HUES48 (cell line): Measurements from ENCODE around the gene INAFM1.
"Not testable (repeated sequence)": the region's sequence is repeated elsewhere in the genome, so short reads cannot be mapped to it uniquely, and the experiment has no call there.

Experiments used
- H3K27ac ChIP-seq: one replicate; pipeline ENCODE4 v1.7.0; 2013; ENCODE audit warnings: low read depth, low read length, inconsistent platforms
- H3K27me3 ChIP-seq: 2 replicates; pipeline ENCODE4 v1.6.1; 2013; ENCODE audit warnings: mild to moderate bottlenecking, low read length; ENCODE audit not compliant: control insufficient read depth, insufficient read depth
- H3K36me3 ChIP-seq: 2 replicates; pipeline ENCODE4 v1.6.1; 2013; ENCODE audit warnings: low read length; ENCODE audit not compliant: control insufficient read depth, insufficient read depth
- H3K4me1 ChIP-seq: 2 replicates; pipeline ENCODE4 v1.6.1; 2013; ENCODE audit warnings: mild to moderate bottlenecking, low read length; ENCODE audit not compliant: control insufficient read depth, insufficient read depth
- H3K4me3 ChIP-seq: 2 replicates; pipeline ENCODE4 v1.5.1; 2013; ENCODE audit warnings: mild to moderate bottlenecking, low read depth, low read length
- H3K9ac ChIP-seq: 2 replicates; pipeline ENCODE4 v1.6.1; 2013; ENCODE audit warnings: mild to moderate bottlenecking, low read depth, low read length, moderate library complexity
- H3K9me3 ChIP-seq: 2 replicates; pipeline ENCODE4 v1.6.1; 2013; ENCODE audit warnings: low read length; ENCODE audit not compliant: control insufficient read depth, insufficient read depth

The INAFM1 gene

DNA sequence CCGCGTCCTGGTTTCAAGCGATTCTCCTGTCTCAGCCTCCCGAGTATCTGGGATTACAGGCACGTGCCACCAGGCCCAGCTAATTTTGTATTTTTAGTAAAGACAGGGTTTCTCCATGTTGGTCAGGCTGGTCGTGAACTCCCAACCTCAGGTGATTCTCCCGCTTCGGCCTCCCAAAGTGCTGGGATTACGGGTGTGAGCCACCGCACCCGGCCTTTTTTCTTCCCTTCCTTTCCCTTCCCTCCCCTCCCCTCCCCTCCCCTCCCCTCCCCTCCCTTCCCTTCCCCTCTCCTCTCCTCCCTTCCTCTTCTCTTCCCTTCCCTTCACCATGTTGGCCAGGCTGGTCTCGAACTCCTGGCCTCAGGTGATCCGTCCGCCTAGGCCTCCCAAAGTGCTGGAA, 26.2 kb downstream of the INAFM1 start:
- not testable (repeated sequence) for H3K27ac ChIP-seq, H3K4me1 ChIP-seq, H3K27me3 ChIP-seq

DNA sequence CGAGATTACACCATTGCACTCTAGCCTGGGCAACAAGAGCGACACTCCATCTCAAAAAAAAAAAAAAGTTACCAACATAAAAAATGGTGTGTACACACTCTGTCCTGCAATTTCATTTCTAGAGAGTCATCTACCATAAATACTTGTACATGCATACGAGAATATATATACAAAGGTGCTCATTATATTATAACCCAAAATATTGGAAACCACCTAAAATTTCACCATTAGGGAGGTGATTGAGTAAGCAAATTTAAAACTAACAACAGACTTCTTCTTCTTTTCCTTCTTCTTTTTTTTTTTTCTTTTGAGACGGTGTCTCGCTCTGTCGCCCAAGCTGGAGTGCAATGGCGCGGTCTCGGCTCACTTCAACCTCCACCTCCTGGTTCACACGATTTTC, 27.6 kb downstream of the INAFM1 start:
- Histone ChIP-seq H3K27me3 (no peaks in the 10 kb centered on the region), H3K4me3 (no peak overlapping the region), H3K9me3 (no peaks in the 10 kb centered on the region), H3K4me1 (no peaks in the 10 kb centered on the region), H3K9ac (no peak overlapping the region), H3K27ac (no peak overlapping the region), H3K36me3 (no peaks in the 10 kb centered on the region)

More for the DNA sequence above, 26.2 kb downstream of the INAFM1 start:
- H3K36me3 ChIP-seq, H3K9me3 ChIP-seq, H3K9ac ChIP-seq, H3K4me3 ChIP-seq: not testable (repeated sequence)

DNA sequence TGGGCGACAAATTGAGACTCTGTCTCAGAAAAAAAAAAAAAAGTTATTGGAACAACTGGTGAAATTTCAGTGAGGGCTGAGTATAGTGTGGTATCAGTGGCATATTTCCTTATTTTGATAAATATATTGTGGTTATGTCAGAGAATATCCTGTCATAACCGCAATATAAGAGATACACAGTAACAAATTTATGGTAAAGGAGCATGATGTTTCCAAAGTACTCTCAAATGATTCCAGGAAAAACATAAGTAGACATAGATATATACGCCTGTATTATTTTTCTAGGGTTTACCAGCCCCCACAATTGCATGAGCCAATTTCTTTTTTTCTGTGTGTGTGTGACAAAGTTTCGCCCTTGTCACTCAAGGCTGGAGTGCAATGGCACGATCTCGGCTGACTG, 29.3 kb downstream of the INAFM1 start:
- Histone ChIP-seq H3K9ac (no peak overlapping the region), H3K27ac (no peak overlapping the region), H3K4me3 (no peak overlapping the region), H3K9me3 (no peaks in the 10 kb centered on the region), H3K36me3 (no peaks in the 10 kb centered on the region), H3K4me1 (no peaks in the 10 kb centered on the region), H3K27me3 (no peaks in the 10 kb centered on the region)

DNA sequence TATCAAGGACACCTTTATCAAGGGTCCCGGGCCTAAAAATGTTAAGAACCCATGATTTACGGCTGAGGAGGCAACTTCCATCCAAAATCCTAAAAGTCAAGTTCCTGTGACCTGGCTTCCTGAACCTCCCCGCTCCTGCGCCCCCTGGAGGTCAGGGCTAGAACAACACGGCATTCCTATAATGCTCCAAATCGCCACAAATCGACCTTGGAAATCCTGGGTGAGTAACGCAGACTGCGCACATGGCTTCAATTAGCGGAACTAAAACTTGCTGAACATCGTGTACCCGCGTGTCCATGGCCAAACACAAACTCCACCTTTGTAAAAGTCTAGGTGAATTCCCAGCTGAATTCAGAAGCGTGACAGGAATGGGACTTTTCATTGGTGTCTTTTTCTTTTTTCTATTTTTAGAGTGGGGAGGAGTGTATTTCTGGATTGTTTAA, 30.6 kb downstream of the INAFM1 start:
- Histone ChIP-seq H3K36me3 (no peaks in the 10 kb centered on the region), H3K4me1 (no peaks in the 10 kb centered on the region), H3K4me3 (no peak overlapping the region), H3K9ac (no peak overlapping the region), H3K9me3 (no peaks in the 10 kb centered on the region), H3K27ac (no peak overlapping the region), H3K27me3 (no peaks in the 10 kb centered on the region)

DNA sequence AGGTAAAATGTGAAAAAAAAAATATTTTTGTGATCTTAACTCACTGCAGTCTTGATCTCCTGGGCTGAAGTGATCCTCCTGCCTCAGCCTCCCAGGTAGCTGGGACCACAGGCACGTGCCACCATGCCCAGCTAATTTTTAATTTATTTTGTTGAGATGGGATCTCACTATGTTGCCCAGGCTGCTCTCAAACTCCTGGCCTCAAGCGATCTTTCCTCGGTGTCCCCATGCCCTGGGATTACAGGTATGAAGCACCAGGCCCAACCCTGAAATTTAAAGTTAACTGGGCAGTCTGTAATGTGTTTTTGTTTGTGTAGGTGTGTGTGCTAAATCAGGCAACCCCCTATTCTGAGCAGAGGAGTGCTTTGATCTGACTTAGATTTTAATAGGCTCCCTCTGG, 31.6 kb downstream of the INAFM1 start:
- Histone ChIP-seq H3K4me1 (no peaks in the 10 kb centered on the region), H3K9ac (no peak overlapping the region), H3K9me3 (no peaks in the 10 kb centered on the region), H3K36me3 (no peaks in the 10 kb centered on the region), H3K4me3 (no peak overlapping the region), H3K27me3 (no peaks in the 10 kb centered on the region), H3K27ac (no peak overlapping the region)

DNA sequence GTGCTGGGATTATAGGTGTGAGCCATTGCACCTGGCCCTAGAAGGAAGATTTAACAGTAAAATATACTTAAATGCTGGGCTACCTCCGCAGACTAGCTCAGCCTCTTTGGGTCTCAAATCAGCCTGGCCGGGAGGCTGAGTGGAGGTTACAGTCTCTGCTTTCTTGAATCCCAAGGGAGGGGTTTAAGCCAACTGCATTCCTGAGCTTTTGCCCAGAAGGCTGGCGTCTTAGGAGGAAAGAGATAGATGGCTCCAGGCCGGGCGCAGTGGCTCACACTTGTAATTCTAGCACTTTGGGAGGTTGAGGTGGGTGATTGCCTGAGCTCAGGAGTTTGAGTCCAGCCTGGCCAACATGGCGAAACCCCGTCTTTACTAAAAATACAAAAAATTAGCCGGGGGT, 34.4 kb downstream of the INAFM1 start:
- no peak overlapping the region for H3K27ac ChIP-seq
- no peaks in the 10 kb centered on the region for H3K4me1 ChIP-seq
- H3K9ac ChIP-seq, result no peak overlapping the region
- no peaks in the 10 kb centered on the region for H3K9me3 ChIP-seq
- no peak overlapping the region for H3K4me3 ChIP-seq
- no peaks in the 10 kb centered on the region for H3K36me3 ChIP-seq
- no peaks in the 10 kb centered on the region for H3K27me3 ChIP-seq

DNA sequence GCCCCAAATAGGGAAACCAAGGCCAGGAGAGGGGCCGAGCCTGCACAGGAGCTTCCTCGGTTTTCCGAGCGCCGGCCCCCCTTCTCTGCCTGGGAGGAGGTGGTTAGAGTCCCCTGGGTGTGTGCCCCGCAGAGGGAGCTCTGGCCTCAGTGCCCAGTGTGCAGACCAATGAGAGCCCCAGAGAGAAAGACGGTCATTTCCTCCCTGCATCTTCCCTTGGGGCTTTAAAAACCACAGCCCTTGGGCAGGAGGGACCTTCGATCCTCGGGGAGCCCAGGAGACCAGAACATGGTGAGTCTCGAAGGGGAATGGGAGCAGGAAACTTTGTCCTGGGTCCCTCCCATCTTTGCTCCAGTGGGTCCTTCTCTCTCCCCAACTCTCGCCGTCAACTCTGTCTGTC, 34.9 kb downstream of the INAFM1 start, which contains the start of gene C5AR1:
Gene C5AR1 (plus strand): TSS at position 254 of the 400 bp plus-strand sequence. CDS start 35 bp downstream, at position 289.
- no peaks in the 10 kb centered on the region for H3K4me1 ChIP-seq
- H3K27ac ChIP-seq, result no peak within 1 kb of the TSS
- H3K9ac ChIP-seq, result no peak within 1 kb of the TSS
- H3K4me3 ChIP-seq, result no peak within 1 kb of the TSS
- H3K9me3 ChIP-seq, result no peaks in the 10 kb centered on the region
- no peaks in the 10 kb centered on the region for H3K36me3 ChIP-seq
- no peaks in the 10 kb centered on the region for H3K27me3 ChIP-seq

DNA sequence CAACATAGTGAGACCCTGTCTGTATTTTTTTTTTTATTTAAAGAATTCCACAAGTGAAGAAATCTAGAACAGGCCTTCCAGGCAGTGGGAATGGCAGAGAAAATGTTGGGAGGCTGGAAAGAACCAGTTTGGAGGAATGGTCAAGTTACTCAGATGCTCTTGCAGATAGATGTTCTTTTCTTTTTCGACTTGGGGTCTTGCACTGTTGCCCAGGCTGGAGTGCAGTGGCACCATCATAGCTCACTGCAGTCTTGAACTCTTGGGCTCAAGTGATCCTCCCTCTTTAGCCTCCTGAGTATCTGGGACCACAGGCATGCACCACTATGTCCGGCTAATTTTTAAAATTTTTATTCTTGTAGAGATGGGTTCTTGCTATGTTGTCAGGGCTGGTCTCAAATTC, 35.6 kb downstream of the INAFM1 start:
- Histone ChIP-seq H3K9me3 (no peaks in the 10 kb centered on the region), H3K4me3 (no peak overlapping the region), H3K27ac (no peak overlapping the region), H3K4me1 (no peaks in the 10 kb centered on the region), H3K27me3 (no peaks in the 10 kb centered on the region), H3K36me3 (no peaks in the 10 kb centered on the region), H3K9ac (no peak overlapping the region)

DNA sequence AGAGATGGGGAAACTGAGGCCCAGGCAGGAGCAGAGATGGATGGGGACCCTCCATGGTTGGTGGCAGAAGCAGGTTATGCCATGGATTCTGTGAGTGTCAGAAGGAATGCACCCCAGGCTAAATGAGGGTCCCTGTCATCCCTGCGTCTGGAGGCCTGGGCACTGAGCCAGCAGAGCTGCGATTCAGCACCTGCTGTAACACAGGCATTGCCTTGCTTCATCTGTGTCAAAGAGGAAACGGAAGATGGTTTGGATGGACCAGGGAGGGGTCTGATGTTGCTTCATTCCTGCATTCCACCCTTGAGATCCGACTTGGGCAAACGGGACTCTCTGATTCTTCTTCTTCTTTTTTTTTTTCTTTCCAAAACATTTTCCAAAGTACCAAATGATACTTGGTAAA, 36.1 kb downstream of the INAFM1 start:
- Histone ChIP-seq H3K9ac (no peak overlapping the region), H3K4me3 (no peak overlapping the region), H3K9me3 (no peaks in the 10 kb centered on the region), H3K27ac (no peak overlapping the region), H3K36me3 (no peaks in the 10 kb centered on the region), H3K27me3 (no peaks in the 10 kb centered on the region), H3K4me1 (no peaks in the 10 kb centered on the region)

DNA sequence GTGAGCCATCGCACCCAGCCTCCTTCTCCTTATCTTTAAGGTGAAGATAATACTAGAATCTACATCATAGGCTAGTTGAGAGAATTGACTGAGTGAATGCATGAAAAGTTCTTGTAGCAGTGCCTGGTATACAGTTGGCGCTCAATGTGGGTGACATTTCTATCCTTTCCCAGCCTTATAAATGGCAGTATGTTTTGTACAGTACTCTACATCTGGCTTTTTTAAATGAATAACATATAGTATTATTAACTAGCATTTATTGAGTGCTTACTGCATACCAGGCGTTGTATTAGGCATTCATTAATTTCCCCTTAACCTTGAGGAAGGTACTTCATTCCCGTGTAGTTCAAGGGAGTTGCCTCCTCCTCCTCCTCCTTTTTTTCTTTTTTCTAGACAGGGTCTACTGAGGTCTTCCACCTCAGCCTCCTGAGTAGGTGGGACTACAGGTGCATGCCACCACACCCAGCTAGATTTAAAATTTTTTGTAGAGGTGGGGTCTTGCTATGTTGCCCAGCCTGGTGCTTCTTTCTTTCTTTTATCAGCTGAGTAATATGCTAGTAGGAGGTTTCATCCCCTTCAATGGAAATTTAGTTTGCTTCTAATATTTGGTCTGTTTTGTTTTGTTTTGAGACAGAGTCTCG, 37.8 kb downstream of the INAFM1 start:
- H3K9me3 ChIP-seq, result no peaks in the 10 kb centered on the region
- no peak overlapping the region for H3K27ac ChIP-seq
- no peak overlapping the region for H3K4me3 ChIP-seq
- no peaks in the 10 kb centered on the region for H3K36me3 ChIP-seq
- H3K4me1 ChIP-seq, result no peaks in the 10 kb centered on the region
- no peak overlapping the region for H3K9ac ChIP-seq
- H3K27me3 ChIP-seq, result no peaks in the 10 kb centered on the region

DNA sequence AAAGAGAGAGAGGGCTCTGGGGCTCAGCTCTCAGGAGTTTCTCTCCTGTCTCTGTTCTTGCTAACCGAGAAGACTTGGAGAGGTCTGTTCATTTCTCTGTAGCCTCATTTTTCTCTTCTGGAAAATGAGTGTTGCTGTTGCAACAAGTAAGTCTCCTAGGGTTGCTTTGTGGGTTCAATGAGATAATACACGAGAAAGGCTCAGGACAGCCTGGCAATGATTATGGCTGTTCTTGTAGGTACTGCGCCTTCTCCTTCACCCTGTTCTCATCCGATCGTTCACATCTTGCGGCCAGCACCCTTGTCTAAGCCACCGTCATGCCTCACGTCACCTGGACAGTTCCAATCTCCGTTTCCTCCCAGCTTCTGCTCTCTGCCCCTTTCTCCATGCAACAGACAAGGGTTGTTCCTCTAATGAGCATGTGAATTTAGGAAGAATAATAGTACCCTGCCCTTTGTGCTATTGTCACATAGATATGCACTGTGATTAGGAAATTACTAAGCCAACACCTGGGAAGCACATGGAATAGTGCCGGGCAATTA, 39.1 kb downstream of the INAFM1 start:
- H3K27ac ChIP-seq, result no peak overlapping the region
- no peaks in the 10 kb centered on the region for H3K9me3 ChIP-seq
- H3K4me1 ChIP-seq, result no peaks in the 10 kb centered on the region
- H3K9ac ChIP-seq, result no peak overlapping the region
- H3K36me3 ChIP-seq, result no peaks in the 10 kb centered on the region
- H3K4me3 ChIP-seq, result no peak overlapping the region
- H3K27me3 ChIP-seq, result no peaks in the 10 kb centered on the region
